ENCODE results near the gene ANGPTL8. TPM values are rescaled to one million over a fixed set of nuclear protein-coding genes. Genes with fewer than 3 reads are reported as not detected.
A peak's percentile ranks its signal among the peaks of the same experiment; 100 is the strongest.

ANGPTL8 gene
- total RNA-seq, 1 donor from 2014 or later = 15.5 TPM

DNA sequence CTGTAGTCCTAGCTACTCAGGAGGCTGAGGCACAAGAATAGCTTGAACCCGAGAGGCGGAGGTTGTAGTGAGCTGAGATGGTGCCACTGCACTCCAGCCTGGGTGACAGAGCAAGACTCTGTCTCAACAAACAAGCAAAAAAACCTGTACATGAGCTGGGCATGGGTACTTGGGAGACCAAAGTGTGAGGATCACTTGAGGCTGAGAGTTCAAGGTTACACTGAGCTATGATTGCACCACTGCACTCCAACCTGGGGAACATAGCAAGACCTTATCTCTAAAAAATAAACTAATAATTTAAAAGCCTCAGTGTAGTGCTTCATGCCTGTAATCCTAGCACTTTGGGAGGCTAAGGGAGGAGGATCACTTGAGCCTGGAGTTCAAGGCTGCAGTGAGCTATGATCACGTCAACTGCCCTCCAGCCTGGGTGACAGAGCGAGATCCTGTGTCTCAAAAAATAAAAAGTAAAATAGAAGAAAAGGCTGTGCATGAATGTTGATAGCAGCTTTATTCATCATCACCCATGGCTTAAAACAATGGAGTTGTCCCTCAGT is 35.2 kb downstream of the ANGPTL8 start:
- no peak for ATAC-seq
- intact Hi-C loops (cut with DNase I) = no loop called here
- DNase-seq (ENCODE audit: low spot score) = no peak

DNA sequence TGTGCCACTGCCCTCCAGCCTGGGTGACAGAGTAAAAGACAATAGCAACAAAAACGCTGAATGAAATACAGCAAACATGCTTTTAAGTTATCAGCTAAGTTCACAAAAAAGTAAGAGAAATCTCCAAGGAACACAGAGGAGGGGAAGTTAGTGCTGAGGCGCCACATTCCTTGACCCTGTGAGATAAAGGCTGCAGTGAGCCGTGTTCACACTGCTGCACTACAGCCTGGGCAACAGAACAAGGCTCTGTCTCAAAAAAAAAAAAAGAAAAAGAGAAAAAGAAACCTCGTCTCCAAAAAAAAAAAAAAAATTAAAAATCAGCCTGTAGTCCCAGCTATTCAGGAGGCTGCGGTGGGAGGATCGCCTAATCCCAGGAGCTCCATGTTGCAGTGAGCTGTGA is 39.3 kb downstream of the ANGPTL8 start:
- DNase-seq (ENCODE audit: low spot score) (no peak), ATAC-seq (peak; percentile 85)
- intact Hi-C loops (cut with DNase I) = no loop called here

DNA sequence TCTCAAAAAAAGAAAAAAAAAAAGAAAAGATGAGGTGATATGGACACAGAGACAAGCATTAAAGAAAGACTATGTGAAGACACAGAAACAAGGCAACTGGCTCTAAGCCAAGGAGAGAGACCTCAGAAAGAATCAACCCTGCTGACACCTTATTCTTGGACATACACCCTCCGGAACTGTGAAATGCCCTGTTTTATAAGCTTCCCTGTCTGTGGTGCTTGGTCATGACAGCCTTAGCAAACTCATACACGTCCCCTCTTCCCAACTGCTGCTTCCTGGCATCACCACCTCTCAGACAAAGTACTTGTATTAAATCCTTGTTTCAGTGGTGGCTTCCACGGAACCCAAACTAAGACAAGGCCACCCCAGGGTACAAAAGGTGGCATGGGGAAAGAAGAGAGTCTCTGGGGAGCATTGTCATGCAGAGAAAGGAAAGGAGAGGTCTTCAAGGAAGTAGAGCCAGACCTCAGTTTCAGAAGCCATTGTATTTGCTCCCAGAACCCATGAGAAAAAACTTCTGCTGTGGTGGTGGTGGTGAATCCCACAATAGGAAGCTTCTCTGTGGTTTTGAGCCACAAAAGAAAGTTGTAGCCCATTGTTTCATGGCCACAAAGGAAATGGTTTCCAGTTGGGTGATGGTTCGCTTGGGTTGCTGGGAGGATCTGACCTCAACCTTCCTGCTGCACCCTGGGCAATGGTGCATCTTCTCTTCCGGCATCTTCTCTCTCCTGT is 40.3 kb downstream of the ANGPTL8 start:
- no peak for ATAC-seq
- intact Hi-C loops (cut with DNase I) = no loop called here

DNA sequence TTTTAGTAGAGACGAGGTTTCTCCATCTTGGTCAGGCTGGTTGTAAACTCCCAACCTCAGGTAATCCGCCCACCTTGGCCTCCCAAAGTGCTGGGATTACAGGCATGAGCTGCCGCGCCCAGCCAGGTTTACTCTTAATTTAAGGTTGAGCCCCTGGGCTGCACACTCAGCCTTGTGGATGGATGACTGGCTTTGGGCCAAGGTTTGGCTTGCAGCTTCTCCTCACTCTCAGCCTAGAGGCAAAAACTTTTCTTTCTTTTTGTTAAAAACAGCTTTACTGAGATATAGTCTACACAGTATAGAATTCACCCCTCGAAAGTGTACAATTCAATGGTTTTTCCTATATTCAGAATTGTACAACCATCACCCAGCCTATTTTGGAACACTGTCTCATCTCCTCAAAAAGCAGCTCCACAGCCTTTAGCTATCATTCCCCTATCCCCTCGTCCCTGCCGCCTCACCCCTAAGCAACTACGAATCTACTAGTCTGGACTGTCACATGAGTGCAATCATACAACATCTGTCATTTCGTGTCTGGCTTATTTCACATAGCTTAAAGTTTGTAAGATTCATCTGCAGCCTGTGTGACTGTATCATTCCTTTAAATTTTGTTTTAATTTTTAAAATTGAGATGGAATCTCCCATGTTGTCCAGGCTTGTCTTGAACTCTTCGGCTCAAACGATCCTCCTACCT is 42.1 kb downstream of the ANGPTL8 start:
- no peak for DNase-seq (ENCODE audit: low spot score)
- ATAC-seq = no peak
- intact Hi-C loops (cut with DNase I) = no loop called here

More for the DNA sequence above, 40.3 kb downstream of the ANGPTL8 start:
- DNase-seq (ENCODE audit: low spot score) = no peak

DNA sequence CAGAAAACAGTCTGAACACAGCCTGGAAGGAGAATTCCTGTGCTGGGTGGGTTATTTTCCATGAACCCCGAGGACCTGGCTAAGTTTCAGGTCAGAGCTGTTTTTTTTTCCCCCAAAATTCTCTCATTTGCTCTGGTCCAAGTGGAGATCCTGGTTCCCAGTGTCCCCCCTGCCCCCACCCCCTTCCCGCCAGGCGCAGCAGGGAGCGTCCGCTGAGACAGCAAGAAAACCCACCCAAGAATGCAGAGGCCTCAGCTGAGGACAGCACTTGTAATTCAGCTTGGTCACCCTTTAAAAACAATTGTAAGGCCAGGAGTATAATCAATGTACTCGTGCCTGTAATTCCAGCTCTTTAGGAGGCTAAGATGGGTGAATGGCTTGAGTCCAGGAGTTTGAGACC is 45.1 kb downstream of the ANGPTL8 start:
- intact Hi-C loops (cut with DNase I) = no loop called here
- no peak for DNase-seq (ENCODE audit: low spot score)
- ATAC-seq = peak; percentile 56

DNA sequence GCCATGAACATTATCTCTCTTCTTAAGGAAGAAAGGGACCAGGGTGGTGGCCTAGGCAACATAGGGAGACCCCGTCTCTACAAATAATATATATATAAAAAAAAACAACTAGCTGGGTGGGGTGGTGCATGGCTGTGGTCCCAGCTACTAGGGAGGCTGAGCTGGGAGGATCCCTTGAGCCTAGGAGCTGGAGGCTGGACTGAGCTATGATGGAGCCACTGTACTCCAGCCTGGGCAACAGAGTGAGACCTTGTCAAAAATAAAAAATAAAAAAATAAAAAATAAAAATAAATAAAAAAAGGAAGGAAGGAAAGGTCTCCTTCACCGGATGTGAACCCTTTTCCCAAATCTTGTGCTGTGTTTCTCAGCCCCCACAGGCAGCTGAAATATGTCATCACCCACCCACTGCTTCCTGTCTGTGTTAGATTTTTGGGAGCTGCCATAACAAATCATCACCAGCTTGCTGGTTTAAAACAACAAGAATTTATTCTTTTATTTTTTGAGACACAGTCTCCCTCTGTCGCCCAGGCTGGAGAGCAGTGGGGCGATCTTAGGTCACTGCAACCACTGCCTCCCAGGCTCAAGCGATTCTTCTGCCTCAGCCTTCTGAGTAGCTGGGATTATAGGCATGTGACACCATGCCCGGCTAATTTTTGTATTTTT is 47.0 kb downstream of the ANGPTL8 start:
- ATAC-seq (peak; percentile 45), DNase-seq (ENCODE audit: low spot score) (no peak)
- intact Hi-C loops (cut with DNase I) = no loop called here

DNA sequence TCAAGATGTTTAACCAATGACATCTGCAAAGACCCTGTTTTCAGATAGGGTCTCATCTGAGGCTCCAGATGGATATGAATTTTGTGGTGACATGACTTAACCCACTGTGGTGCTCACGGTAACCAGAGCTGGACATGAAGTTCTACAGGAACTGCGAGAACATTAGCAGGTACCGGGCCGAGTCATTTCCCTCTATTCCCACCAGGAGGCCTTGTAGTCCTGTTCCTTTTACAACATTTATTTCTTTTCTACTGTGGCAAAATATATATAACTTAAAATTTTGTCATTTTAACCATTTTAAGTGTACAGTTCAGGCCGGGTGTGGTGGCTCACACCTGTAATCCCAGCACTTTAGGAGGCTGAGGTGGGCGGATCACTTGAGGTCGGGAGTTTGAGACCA is 48.9 kb downstream of the ANGPTL8 start:
- ATAC-seq (no peak), DNase-seq (ENCODE audit: low spot score) (no peak)
- intact Hi-C loops (cut with DNase I) = no loop called here

DNA sequence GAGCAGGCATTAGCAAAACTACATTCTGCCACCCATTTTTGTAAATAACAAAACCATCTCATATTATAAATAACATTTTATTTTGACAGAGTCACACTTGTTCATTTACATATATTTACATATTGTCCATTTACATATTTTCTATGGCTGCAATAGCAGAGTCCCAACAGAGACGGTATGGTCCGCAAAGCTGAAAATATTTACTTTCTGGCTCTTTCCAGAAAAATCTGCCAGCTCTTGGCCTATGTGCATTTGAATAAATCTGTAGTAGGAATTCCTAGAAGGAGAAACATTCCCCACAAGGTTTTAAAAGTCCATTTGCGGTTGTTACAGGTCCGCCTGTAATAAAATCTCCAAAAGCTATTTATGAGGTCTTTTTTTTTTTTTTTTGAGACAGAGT is 50.8 kb downstream of the ANGPTL8 start:
- ATAC-seq (no peak), DNase-seq (ENCODE audit: low spot score) (no peak)
- intact Hi-C loops (cut with DNase I) = loop anchor here (10.0 kb wide), 2 partner anchors 75 to 155 kb away; no protein-coding TSS in a partner anchor

DNA sequence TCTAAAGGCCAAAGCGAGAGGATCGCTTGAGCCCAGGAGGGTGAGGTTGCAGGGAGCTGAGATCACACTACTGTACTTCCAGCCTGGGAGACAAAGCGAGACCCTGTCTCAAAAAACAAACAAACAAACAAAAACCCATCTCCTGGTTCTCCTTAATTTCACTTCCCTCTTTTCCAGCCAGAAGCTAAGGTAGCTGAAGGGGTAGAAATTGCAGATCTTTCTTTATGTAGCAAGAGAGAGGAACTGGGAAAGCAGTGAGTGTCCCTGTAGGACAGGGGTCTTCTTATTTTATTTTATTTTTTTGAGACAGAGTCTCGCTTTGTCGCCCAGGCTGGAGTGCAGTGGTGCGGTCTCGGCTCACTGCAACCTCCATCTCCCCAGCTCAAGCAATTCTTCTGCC is 52.0 kb downstream of the ANGPTL8 start:
- ATAC-seq (no peak), DNase-seq (ENCODE audit: low spot score) (no peak)
- intact Hi-C loops (cut with DNase I) = loop anchor here (10.0 kb wide), 2 partner anchors 73 to 153 kb away; no protein-coding TSS in a partner anchor

Other genes with a start within 250 kb of the ANGPTL8 start
- gene LDLR, start 150.2 kb upstream of the ANGPTL8 start, total RNA-seq = 155 TPM
- gene SPC24, start 83.8 kb upstream of the ANGPTL8 start, total RNA-seq = 1.3 TPM
- 296 TPM for gene KANK2, start 42.1 kb upstream of the ANGPTL8 start, total RNA-seq
- 131 TPM for gene DOCK6, start 22.9 kb downstream of the ANGPTL8 start, total RNA-seq
- not detected for gene TSPAN16, start 56.5 kb downstream of the ANGPTL8 start, total RNA-seq
- 25.1 TPM for gene RAB3D, start 100.0 kb downstream of the ANGPTL8 start, total RNA-seq
- 58.0 TPM for gene TMEM205, start 106.6 kb downstream of the ANGPTL8 start, total RNA-seq
- 42.7 TPM for gene CCDC159, start 106.9 kb downstream of the ANGPTL8 start, total RNA-seq
- gene PLPPR2, start 115.8 kb downstream of the ANGPTL8 start, total RNA-seq = 27.5 TPM
- 1.3 TPM for gene SWSAP1, start 135.0 kb downstream of the ANGPTL8 start, total RNA-seq
- gene EPOR, start 144.7 kb downstream of the ANGPTL8 start, total RNA-seq = 5.2 TPM
- gene RGL3, start 179.7 kb downstream of the ANGPTL8 start, total RNA-seq = 14.4 TPM
- 0.31 TPM for gene ODAD3, start 195.5 kb downstream of the ANGPTL8 start, total RNA-seq
- gene PRKCSH, start 196.0 kb downstream of the ANGPTL8 start, total RNA-seq = 190 TPM
- 0.45 TPM for gene ELAVL3, start 241.4 kb downstream of the ANGPTL8 start, total RNA-seq